Measurements from ENCODE around the gene DGKI.

DNA sequence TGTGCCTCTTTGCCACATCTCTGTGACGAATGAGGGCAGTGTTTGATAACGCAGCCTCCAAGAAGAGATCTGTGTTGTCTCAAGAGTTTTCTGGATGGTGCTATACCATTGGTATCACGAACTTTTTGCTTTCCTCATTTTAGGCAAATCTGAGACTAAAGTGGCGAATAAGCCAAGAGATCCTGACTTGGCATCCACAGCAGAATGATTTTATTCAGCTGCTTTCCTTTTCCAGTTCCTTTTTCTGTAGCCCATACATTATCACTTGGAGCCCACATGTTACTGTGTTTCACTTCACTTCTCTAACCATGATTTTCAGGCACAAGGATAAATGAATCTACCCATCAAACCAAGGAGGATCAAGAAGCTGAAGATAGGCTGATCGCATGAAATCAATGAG, 325.3 kb downstream of the DGKI start:
- TF ChIP-seq, protein P1, sequence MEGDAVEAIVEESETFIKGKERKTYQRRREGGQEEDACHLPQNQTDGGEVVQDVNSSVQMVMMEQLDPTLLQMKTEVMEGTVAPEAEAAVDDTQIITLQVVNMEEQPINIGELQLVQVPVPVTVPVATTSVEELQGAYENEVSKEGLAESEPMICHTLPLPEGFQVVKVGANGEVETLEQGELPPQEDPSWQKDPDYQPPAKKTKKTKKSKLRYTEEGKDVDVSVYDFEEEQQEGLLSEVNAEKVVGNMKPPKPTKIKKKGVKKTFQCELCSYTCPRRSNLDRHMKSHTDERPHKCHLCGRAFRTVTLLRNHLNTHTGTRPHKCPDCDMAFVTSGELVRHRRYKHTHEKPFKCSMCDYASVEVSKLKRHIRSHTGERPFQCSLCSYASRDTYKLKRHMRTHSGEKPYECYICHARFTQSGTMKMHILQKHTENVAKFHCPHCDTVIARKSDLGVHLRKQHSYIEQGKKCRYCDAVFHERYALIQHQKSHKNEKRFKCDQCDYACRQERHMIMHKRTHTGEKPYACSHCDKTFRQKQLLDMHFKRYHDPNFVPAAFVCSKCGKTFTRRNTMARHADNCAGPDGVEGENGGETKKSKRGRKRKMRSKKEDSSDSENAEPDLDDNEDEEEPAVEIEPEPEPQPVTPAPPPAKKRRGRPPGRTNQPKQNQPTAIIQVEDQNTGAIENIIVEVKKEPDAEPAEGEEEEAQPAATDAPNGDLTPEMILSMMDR (IDR thresholded peaks at IDR 0.05) = no peak
- no peak for TF ChIP-seq POLR2A (IDR thresholded peaks at IDR 0.05; ENCODE audit: low read depth)
